ENCODE measurements around the gene MPRIP.

DNA sequence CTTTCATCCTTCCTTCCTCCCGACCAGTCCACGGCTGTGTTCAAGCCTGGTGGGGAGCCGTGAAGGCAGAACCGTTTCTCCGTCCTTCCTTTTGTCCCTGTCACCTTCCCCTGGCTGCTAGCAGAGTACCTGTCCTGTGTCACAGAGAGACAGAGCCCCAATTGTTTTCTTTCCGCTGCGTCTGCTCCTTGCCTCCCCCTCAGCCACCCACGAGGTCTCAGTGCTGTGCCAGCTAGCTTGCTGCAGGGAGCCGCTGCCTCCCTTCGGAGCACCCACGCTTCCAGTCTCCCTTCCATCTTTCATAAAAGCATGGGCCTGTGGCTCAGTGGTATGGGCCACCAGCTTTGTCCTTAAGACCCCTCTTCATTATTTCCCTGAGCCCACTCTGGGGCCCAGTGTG is 62.2 kb downstream of the MPRIP start:
- no peak for TF ChIP-seq TCF7 (CRISPR knock-in tag; IDR thresholded peaks at IDR 0.05; ENCODE audit: low read depth)
- TF ChIP-seq, protein P1, sequence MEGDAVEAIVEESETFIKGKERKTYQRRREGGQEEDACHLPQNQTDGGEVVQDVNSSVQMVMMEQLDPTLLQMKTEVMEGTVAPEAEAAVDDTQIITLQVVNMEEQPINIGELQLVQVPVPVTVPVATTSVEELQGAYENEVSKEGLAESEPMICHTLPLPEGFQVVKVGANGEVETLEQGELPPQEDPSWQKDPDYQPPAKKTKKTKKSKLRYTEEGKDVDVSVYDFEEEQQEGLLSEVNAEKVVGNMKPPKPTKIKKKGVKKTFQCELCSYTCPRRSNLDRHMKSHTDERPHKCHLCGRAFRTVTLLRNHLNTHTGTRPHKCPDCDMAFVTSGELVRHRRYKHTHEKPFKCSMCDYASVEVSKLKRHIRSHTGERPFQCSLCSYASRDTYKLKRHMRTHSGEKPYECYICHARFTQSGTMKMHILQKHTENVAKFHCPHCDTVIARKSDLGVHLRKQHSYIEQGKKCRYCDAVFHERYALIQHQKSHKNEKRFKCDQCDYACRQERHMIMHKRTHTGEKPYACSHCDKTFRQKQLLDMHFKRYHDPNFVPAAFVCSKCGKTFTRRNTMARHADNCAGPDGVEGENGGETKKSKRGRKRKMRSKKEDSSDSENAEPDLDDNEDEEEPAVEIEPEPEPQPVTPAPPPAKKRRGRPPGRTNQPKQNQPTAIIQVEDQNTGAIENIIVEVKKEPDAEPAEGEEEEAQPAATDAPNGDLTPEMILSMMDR (IDR thresholded peaks at IDR 0.05) = no peak
- TF ChIP-seq CBFB (CRISPR knock-in tag; IDR thresholded peaks at IDR 0.05; ENCODE audit: low read depth) = no peak
- no peak for TF ChIP-seq ELF4 (CRISPR knock-in tag; IDR thresholded peaks at IDR 0.05; ENCODE audit: low read depth)
- TF ChIP-seq, protein P2, sequence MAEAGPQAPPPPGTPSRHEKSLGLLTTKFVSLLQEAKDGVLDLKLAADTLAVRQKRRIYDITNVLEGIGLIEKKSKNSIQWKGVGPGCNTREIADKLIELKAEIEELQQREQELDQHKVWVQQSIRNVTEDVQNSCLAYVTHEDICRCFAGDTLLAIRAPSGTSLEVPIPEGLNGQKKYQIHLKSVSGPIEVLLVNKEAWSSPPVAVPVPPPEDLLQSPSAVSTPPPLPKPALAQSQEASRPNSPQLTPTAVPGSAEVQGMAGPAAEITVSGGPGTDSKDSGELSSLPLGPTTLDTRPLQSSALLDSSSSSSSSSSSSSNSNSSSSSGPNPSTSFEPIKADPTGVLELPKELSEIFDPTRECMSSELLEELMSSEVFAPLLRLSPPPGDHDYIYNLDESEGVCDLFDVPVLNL (CRISPR knock-in tag; IDR thresholded peaks at IDR 0.05; ENCODE audit: borderline replicate concordance, low read depth) = no peak
- no peak for TF ChIP-seq NFYB (CRISPR knock-in tag; conservative IDR thresholded peaks at IDR 0.05; ENCODE audit: low read depth)
- TF ChIP-seq, protein P3, sequence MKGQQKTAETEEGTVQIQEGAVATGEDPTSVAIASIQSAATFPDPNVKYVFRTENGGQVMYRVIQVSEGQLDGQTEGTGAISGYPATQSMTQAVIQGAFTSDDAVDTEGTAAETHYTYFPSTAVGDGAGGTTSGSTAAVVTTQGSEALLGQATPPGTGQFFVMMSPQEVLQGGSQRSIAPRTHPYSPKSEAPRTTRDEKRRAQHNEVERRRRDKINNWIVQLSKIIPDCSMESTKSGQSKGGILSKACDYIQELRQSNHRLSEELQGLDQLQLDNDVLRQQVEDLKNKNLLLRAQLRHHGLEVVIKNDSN (CRISPR knock-in tag; IDR thresholded peaks at IDR 0.05) = no peak
- no peak for TF ChIP-seq SP1 (CRISPR knock-in tag; conservative IDR thresholded peaks at IDR 0.05)
- no peak for TF ChIP-seq ZNF121 (CRISPR knock-in tag; IDR thresholded peaks at IDR 0.05)
- TF ChIP-seq, protein P4, sequence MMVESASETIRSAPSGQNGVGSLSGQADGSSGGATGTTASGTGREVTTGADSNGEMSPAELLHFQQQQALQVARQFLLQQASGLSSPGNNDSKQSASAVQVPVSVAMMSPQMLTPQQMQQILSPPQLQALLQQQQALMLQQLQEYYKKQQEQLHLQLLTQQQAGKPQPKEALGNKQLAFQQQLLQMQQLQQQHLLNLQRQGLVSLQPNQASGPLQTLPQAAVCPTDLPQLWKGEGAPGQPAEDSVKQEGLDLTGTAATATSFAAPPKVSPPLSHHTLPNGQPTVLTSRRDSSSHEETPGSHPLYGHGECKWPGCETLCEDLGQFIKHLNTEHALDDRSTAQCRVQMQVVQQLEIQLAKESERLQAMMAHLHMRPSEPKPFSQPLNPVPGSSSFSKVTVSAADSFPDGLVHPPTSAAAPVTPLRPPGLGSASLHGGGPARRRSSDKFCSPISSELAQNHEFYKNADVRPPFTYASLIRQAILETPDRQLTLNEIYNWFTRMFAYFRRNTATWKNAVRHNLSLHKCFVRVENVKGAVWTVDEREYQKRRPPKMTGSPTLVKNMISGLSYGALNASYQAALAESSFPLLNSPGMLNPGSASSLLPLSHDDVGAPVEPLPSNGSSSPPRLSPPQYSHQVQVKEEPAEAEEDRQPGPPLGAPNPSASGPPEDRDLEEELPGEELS (CRISPR knock-in tag; IDR thresholded peaks at IDR 0.05) = no peak
- TF ChIP-seq SMAD3 (CRISPR knock-in tag; IDR thresholded peaks at IDR 0.05; ENCODE audit: borderline replicate concordance) = no peak
- TF ChIP-seq, protein P5, sequence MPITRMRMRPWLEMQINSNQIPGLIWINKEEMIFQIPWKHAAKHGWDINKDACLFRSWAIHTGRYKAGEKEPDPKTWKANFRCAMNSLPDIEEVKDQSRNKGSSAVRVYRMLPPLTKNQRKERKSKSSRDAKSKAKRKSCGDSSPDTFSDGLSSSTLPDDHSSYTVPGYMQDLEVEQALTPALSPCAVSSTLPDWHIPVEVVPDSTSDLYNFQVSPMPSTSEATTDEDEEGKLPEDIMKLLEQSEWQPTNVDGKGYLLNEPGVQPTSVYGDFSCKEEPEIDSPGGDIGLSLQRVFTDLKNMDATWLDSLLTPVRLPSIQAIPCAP (CRISPR knock-in tag; IDR thresholded peaks at IDR 0.05) = no peak
- TF ChIP-seq JUN (CRISPR knock-in tag; IDR thresholded peaks at IDR 0.05) = no peak
- TF ChIP-seq, protein P6, sequence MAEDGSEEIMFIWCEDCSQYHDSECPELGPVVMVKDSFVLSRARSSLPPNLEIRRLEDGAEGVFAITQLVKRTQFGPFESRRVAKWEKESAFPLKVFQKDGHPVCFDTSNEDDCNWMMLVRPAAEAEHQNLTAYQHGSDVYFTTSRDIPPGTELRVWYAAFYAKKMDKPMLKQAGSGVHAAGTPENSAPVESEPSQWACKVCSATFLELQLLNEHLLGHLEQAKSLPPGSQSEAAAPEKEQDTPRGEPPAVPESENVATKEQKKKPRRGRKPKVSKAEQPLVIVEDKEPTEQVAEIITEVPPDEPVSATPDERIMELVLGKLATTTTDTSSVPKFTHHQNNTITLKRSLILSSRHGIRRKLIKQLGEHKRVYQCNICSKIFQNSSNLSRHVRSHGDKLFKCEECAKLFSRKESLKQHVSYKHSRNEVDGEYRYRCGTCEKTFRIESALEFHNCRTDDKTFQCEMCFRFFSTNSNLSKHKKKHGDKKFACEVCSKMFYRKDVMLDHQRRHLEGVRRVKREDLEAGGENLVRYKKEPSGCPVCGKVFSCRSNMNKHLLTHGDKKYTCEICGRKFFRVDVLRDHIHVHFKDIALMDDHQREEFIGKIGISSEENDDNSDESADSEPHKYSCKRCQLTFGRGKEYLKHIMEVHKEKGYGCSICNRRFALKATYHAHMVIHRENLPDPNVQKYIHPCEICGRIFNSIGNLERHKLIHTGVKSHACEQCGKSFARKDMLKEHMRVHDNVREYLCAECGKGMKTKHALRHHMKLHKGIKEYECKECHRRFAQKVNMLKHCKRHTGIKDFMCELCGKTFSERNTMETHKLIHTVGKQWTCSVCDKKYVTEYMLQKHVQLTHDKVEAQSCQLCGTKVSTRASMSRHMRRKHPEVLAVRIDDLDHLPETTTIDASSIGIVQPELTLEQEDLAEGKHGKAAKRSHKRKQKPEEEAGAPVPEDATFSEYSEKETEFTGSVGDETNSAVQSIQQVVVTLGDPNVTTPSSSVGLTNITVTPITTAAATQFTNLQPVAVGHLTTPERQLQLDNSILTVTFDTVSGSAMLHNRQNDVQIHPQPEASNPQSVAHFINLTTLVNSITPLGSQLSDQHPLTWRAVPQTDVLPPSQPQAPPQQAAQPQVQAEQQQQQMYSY (CRISPR knock-in tag; IDR thresholded peaks at IDR 0.05) = no peak
